H1 (cell line): ENCODE results near the gene TUBA4B. TPM values are rescaled to one million over a fixed set of nuclear protein-coding genes. Genes with fewer than 3 reads are reported as not detected.
A peak's percentile ranks its signal among the peaks of the same experiment; 100 is the strongest.

Source experiments
- CTCF ChIA-PET: fragments of 300-600 bp; sonication (Branson Sonifier 250); formaldehyde crosslinking; loops from one replicate; lab custom pipeline; 2021; ENCODE audit not compliant: partially characterized antibody; lab: Charles Lee
- POLR2A ChIA-PET: fragments of 300-600 bp; sonication (Branson Sonifier 250); formaldehyde crosslinking; loops from one replicate; lab custom pipeline; 2021; ENCODE audit warnings: inconsistent platforms; ENCODE audit not compliant: partially characterized antibody; lab: Charles Lee
- DNase-seq, 2 experiments: peaks; one replicate each; pipeline versions ENCODE4 v3.0.0 to v3.0.0-alpha.2; 2010 to 2022; ENCODE audit warnings: low spot score in 2 of 2, low read depth in 1 of 2, mixed read lengths in 1 of 2
- FAIRE-seq: peaks from 2 replicates; lab custom pipeline; 2011; peaks lifted over from hg19 to GRCh38; lab: Jason Lieb, UNC
- H2AFZ ChIP-seq: 2 replicates; pipeline ENCODE4 v1.8.1; 2012; ENCODE audit warnings: low read length, inconsistent platforms
- H2AK5ac ChIP-seq: 2 replicates; pipeline ENCODE4 v1.6.1; 2013; ENCODE audit warnings: low read depth, low read length
- H2BK120ac ChIP-seq: replicated peaks from 2 replicates; pipeline ENCODE3; 2013; ENCODE audit warnings: low read depth, low read length, inconsistent platforms
- H2BK12ac ChIP-seq: 2 replicates; pipeline ENCODE4 v1.6.1; 2013; ENCODE audit warnings: low read depth, low read length
- H2BK15ac ChIP-seq: 2 replicates; pipeline ENCODE4 v1.6.1; 2013; ENCODE audit warnings: low read length
- H2BK20ac ChIP-seq: 2 replicates; pipeline ENCODE4 v1.6.1; 2013; ENCODE audit warnings: low read length
- H2BK5ac ChIP-seq: 2 replicates; pipeline ENCODE4 v1.6.1; 2013; ENCODE audit warnings: low read depth, low read length
- H3K14ac ChIP-seq: 2 replicates; pipeline ENCODE4 v1.6.1; 2013; ENCODE audit warnings: inconsistent platforms; ENCODE audit not compliant: insufficient read length
- H3K18ac ChIP-seq: 2 replicates; pipeline ENCODE4 v1.6.1; 2013; ENCODE audit warnings: low read length; ENCODE audit errors: extremely low read depth
- H3K23ac ChIP-seq: 2 replicates; pipeline ENCODE4 v1.6.1; 2013; ENCODE audit warnings: inconsistent platforms; ENCODE audit not compliant: insufficient read length
- H3K23me2 ChIP-seq: 2 replicates; pipeline ENCODE4 v1.6.1; 2013; ENCODE audit warnings: low read depth, low read length
- H3K27ac ChIP-seq: 2 replicates; pipeline ENCODE4 v1.6.1; 2011; ENCODE audit warnings: low read depth, low read length, inconsistent platforms
- H3K27me3 ChIP-seq, 4 experiments: replicated peaks in 1 of 4; 1 replicate in 1 of 4; 2 replicates in 3 of 4; pipeline versions ENCODE4 v1.6.1 to v1.8.1; 2011 to 2013; ENCODE audit warnings: low read length in 3 of 4, mild to moderate bottlenecking in 3 of 4, inconsistent platforms in 2 of 4, mixed read lengths in 2 of 4, moderate library complexity in 1 of 4; ENCODE audit not compliant: control insufficient read depth in 3 of 4, insufficient read depth in 3 of 4; ENCODE audit errors: extremely low read depth in 1 of 4
- H3K36me3 ChIP-seq, 4 experiments: 2 replicates each; pipeline versions ENCODE4 v1.6.1 to v1.8.1; 2011 to 2013; ENCODE audit warnings: mild to moderate bottlenecking in 4 of 4, low read length in 3 of 4, moderate library complexity in 2 of 4, control low read depth in 1 of 4, inconsistent platforms in 1 of 4; ENCODE audit not compliant: insufficient read depth in 4 of 4, control insufficient read depth in 2 of 4
- H3K4ac ChIP-seq: replicated peaks from 2 replicates; pipeline ENCODE3; 2013; ENCODE audit warnings: low read length, low read depth, mixed read lengths, inconsistent platforms; ENCODE audit not compliant: insufficient read length
- H3K4me1 ChIP-seq, 4 experiments: replicated peaks in 1 of 4; 1 replicate in 1 of 4; 2 replicates in 3 of 4; pipeline versions ENCODE4 v1.6.1 to v1.8.1; 2011 to 2013; ENCODE audit warnings: low read length in 3 of 4, inconsistent platforms in 2 of 4, mixed read lengths in 1 of 4; ENCODE audit not compliant: insufficient read depth in 4 of 4, control insufficient read depth in 3 of 4
- H3K4me2 ChIP-seq, 2 experiments: 2 replicates each; pipeline versions ENCODE4 v1.6.1 to v1.8.1; 2011 to 2013; ENCODE audit warnings: low read depth in 2 of 2, low read length in 2 of 2, control low read depth in 1 of 2, inconsistent platforms in 1 of 2, mild to moderate bottlenecking in 1 of 2; ENCODE audit not compliant: insufficient read depth in 1 of 2
- H3K4me3 ChIP-seq, 4 experiments: fragments of 200-600, 300-600 bp in 1 of 4; sonication (generic), shearing (Covaris generic), sonication (Bioruptor Twin) in 1 of 4; 2 replicates each; pipeline versions ENCODE4 v1.5.1 to v1.8.1; 2011 to 2016; ENCODE audit warnings: low read length in 4 of 4, low read depth in 3 of 4, control low read depth in 2 of 4, inconsistent platforms in 2 of 4, mild to moderate bottlenecking in 2 of 4, mixed read lengths in 1 of 4, moderate library complexity in 1 of 4; ENCODE audit not compliant: insufficient read depth in 2 of 4; ENCODE audit errors: extremely low read depth in 1 of 4
- H3K56ac ChIP-seq: replicated peaks from 2 replicates; pipeline ENCODE3; 2013; ENCODE audit warnings: low read depth, mild to moderate bottlenecking, mixed read lengths, low read length, inconsistent platforms; ENCODE audit not compliant: insufficient read length
- H3K79me1 ChIP-seq: 2 replicates; pipeline ENCODE4 v1.6.1; 2013; ENCODE audit warnings: low read depth, low read length, control low read depth
- H3K79me2 ChIP-seq, 2 experiments: 2 replicates each; pipeline versions ENCODE4 v1.6.1 to v1.8.1; 2012 to 2013; ENCODE audit warnings: low read length in 2 of 2, mild to moderate bottlenecking in 2 of 2, inconsistent platforms in 1 of 2; ENCODE audit not compliant: insufficient read depth in 2 of 2, control insufficient read depth in 1 of 2
- H3K9ac ChIP-seq, 4 experiments: replicated peaks in 1 of 4; 1 replicate in 1 of 4; 2 replicates in 3 of 4; pipeline versions ENCODE4 v1.6.1 to v1.8.1; 2011 to 2013; ENCODE audit warnings: low read depth in 3 of 4, low read length in 3 of 4, control low read depth in 2 of 4, mild to moderate bottlenecking in 2 of 4, moderate library complexity in 2 of 4, inconsistent platforms in 1 of 4; ENCODE audit errors: extremely low read depth in 1 of 4
- H3K9me3 ChIP-seq, 2 experiments: 2 replicates each; pipeline versions ENCODE4 v1.6.1 to v1.8.1; 2012 to 2013; ENCODE audit warnings: mild to moderate bottlenecking in 2 of 2, moderate library complexity in 2 of 2, control low read depth in 1 of 2, inconsistent platforms in 1 of 2, low read depth in 1 of 2, low read length in 1 of 2, mixed read lengths in 1 of 2; ENCODE audit not compliant: insufficient read depth in 2 of 2
- H4K20me1 ChIP-seq, 2 experiments: replicated peaks in 1 of 2; 2 replicates each; pipeline versions ENCODE3 to v1.8.1; 2011 to 2013; ENCODE audit warnings: inconsistent platforms in 2 of 2, low read length in 2 of 2, mild to moderate bottlenecking in 1 of 2; ENCODE audit not compliant: insufficient read depth in 2 of 2, control insufficient read depth in 1 of 2
- H4K5ac ChIP-seq: 2 replicates; pipeline ENCODE4 v1.6.1; 2013; ENCODE audit warnings: low read length, low read depth, mixed read lengths, inconsistent platforms; ENCODE audit not compliant: insufficient read length
- H4K8ac ChIP-seq: 2 replicates; pipeline ENCODE4 v1.8.0; 2013; ENCODE audit warnings: mild to moderate bottlenecking, moderate library complexity, low read length, inconsistent platforms; ENCODE audit not compliant: insufficient read depth; ENCODE audit errors: extremely low read depth
- H4K91ac ChIP-seq: replicated peaks from 2 replicates; pipeline ENCODE3; 2013; ENCODE audit warnings: low read length, mixed read lengths, inconsistent platforms; ENCODE audit not compliant: insufficient read length
- BACH1 ChIP-seq: IDR thresholded peaks from 2 replicates; pipeline ENCODE4 v1.6.1; 2012; ENCODE audit warnings: low read length, improper control_type of control experiment
- BCL11A ChIP-seq, 2 experiments: IDR thresholded peaks; one replicate each; pipeline ENCODE4 v1.6.1; 2011; ENCODE audit warnings: low read depth in 2 of 2, low read length in 2 of 2, mild to moderate bottlenecking in 2 of 2
- CHD1 ChIP-seq: IDR thresholded peaks from 2 replicates; pipeline ENCODE4 v1.6.1; 2012; ENCODE audit warnings: low read depth, low read length, improper control_type of control experiment
- EZH2 ChIP-seq: fragments of 200-600 bp; sonication (generic); IDR thresholded peaks from 2 replicates; pipeline ENCODE4 v1.7.1; 2012; ENCODE audit warnings: low read depth, mild to moderate bottlenecking, moderate library complexity, low read length, inconsistent platforms; ENCODE audit not compliant: severe bottlenecking
- KDM4A ChIP-seq: IDR thresholded peaks from one replicate; pipeline ENCODE4 v1.7.1; 2012; ENCODE audit warnings: low read depth, mild to moderate bottlenecking, moderate library complexity, low read length, inconsistent platforms; ENCODE audit not compliant: severe bottlenecking
- NANOG ChIP-seq: IDR thresholded peaks from 2 replicates; pipeline ENCODE4 v1.6.1; 2011; ENCODE audit warnings: low read length, low read depth, mild to moderate bottlenecking, inconsistent platforms; ENCODE audit not compliant: insufficient read depth, poor library complexity, severe bottlenecking
- POLR2AphosphoS5 ChIP-seq: IDR thresholded peaks from 2 replicates; pipeline ENCODE4 v1.6.1; 2011; ENCODE audit warnings: low read depth, low read length
- POU5F1 ChIP-seq: IDR thresholded peaks from 2 replicates; pipeline ENCODE4 v1.6.1; 2011; ENCODE audit warnings: low read depth, mild to moderate bottlenecking, low read length, moderate library complexity
- RNF2 ChIP-seq: fragments of 200-900, 300-1000 bp; sonication (generic); IDR thresholded peaks from 2 replicates; pipeline ENCODE4 v1.7.1; 2016; ENCODE audit warnings: borderline replicate concordance, low read depth, mild to moderate bottlenecking, antibody characterized with exemption, low read length; ENCODE audit not compliant: poor library complexity, severe bottlenecking; ENCODE audit errors: missing control alignments
- TCF12 ChIP-seq: IDR thresholded peaks from 2 replicates; pipeline ENCODE4 v1.6.1; 2011; ENCODE audit warnings: low read depth, mild to moderate bottlenecking, low read length
- WGBS, 2 experiments: shearing (Covaris generic) in 1 of 2; methylation state at CpG; one replicate each; pipeline versions ENCODE4 v1.1.6 to v1.1.7; 2013 to 2015; ENCODE audit warnings: low lambda C conversion rate in 2 of 2, mixed read lengths in 2 of 2, inconsistent platforms in 1 of 2, low coverage in 1 of 2, missing lambda C conversion rate in 1 of 2; ENCODE audit not compliant: insufficient replicate concordance in 2 of 2, insufficient coverage in 1 of 2, insufficient read length in 1 of 2; ENCODE audit errors: extremely low coverage in 1 of 2, missing lambda C conversion rate in 1 of 2; 5-methylcytosine and 5-hydroxymethylcytosine counted together
- polyA plus RNA-seq, 7 experiments: library from polyadenylated mRNA; depleted of rRNA in 3 of 7; stranded (reverse) in 5 of 7; unstranded in 2 of 7; fragments of >200 nt in 5 of 7; fragments of 200-250 nt in 2 of 7; gene quantifications; 1 replicate in 5 of 7; 2 replicates in 1 of 7; 4 replicates in 1 of 7; pipeline versions ENCODE4 v1.2.1 to v1.2.3, GENCODE V29; 2011 to 2013; ENCODE audit warnings: missing spikeins in 2 of 7, mixed read lengths in 2 of 7
- total RNA-seq: library from RNA; stranded (reverse); fragmentation: NEBNext Ultra II Directional; extraction: Animal tissue kit (Norgen Biotek cat#: 25700); gene quantifications from 2 replicates; pipeline ENCODE4 v1.2.1, GENCODE V29; 2021

The TUBA4B gene
- total and polyA plus RNA-seq, 2 of the 8 experiments (the other 6 are each of a cell fraction or from before 2014, with no cell fraction given) = 0.08 to 0.24 TPM

GRCh38 chr2:219206328-219207133, 46.5 kb upstream of the TUBA4B start, which contains the start of gene ZFAND2B:
TSS of gene ZFAND2B (plus strand) at chr2:219206782. CDS start at chr2:219206988, 206 bp downstream.
- peak within 1 kb of the TSS; percentile 82; the same call in 1 of the 2 replicates for H2BK5ac ChIP-seq
- no peaks in the 10 kb centered on the region for H3K79me1 ChIP-seq
- H3K4me3 ChIP-seq = peak within 1 kb of the TSS; percentile 70 to 80 (median 73)
- H3K23ac ChIP-seq = no peak within 1 kb of the TSS
- no peak within 1 kb of the TSS for H3K56ac ChIP-seq
- H3K27ac ChIP-seq = peak within 1 kb of the TSS; percentile 28
- ChIA-PET POLR2A (interaction anchor here (0.8 to 6.1 kb wide), 17 partner anchors 10 to 548 kb away, joined by 3 to 101 read pairs (median 4); partner anchors contain the start of genes ABCB6, ANKZF1, ATG9A and BCS1L), CTCF (interaction anchor here (0.6 to 2.4 kb wide), 19 partner anchors 25 to 308 kb away, joined by 3 to 8 read pairs (median 3); partner anchors contain the start of genes CNPPD1 and TUBA4B)
- DNase-seq = peak; percentile 78 to 96
- peak within 1 kb of the TSS; percentile 81 for H4K8ac ChIP-seq
- 2% methylated on average over 33 of the region's 76 CpGs; no CpG with 5 or more reads in 1 of the 2 experiments for WGBS, 2 experiments
- H3K79me2 ChIP-seq = no peaks in the 10 kb centered on the region
- peaks cover 0 to 20% (median 8%) of the 10 kb centered on the region in 4 experiments; a peak in 5 of 8 replicates for H3K36me3 ChIP-seq
- H3K14ac ChIP-seq = no peak within 1 kb of the TSS
- H3K18ac ChIP-seq = peak within 1 kb of the TSS; percentile 93
- H4K5ac ChIP-seq = peak within 1 kb of the TSS; percentile 87
- H2BK12ac ChIP-seq = peak within 1 kb of the TSS; percentile 39; the same call in 1 of the 2 replicates
- H2AFZ ChIP-seq = peak within 1 kb of the TSS; percentile 92
- peaks cover 0 to 2% of the 10 kb centered on the region in 2 experiments for H4K20me1 ChIP-seq
- H3K9me3 ChIP-seq = no peaks in the 10 kb centered on the region; a peak in 1 of 4 replicates
- no peak within 1 kb of the TSS; the same call in 1 of the 2 replicates for H2BK20ac ChIP-seq
- peaks cover 10% of the 10 kb centered on the region for H3K23me2 ChIP-seq
- H2BK15ac ChIP-seq = 0 out of 2 replicates have a peak within 1 kb of the TSS, but pooled peaks have one; percentile 53
- no peaks in the 10 kb centered on the region for H3K27me3 ChIP-seq
- peak within 1 kb of the TSS; percentile 94 to 100 for H3K4me2 ChIP-seq
- H3K4ac ChIP-seq = peak within 1 kb of the TSS; percentile 0
- peaks cover 0 to 6% (median 3%) of the 10 kb centered on the region in 4 experiments; a peak in 5 of 7 replicates for H3K4me1 ChIP-seq
- H2AK5ac ChIP-seq = peak within 1 kb of the TSS; percentile 71; the same call in 1 of the 2 replicates
- peak within 1 kb of the TSS in 3 of 4 experiments; percentile 58 to 84 (median 63); a peak in 6 of 7 replicates for H3K9ac ChIP-seq
- FAIRE-seq = no peak
- no peak within 1 kb of the TSS for H2BK120ac ChIP-seq
- no peak within 1 kb of the TSS for H4K91ac ChIP-seq
- TF ChIP-seq NANOG (no peak), RNF2 (no peak), POLR2AphosphoS5 (peak; percentile 87), BACH1 (no peak), POU5F1 (no peak), CHD1 (no peak), EZH2 (no peak), BCL11A (IDR thresholded peaks at IDR 0.05; ENCODE audit: low read depth in 2 of 2, low read length in 2 of 2) (no peak), TCF12 (no peak), KDM4A (peak; percentile 65)
